PC-3 (cell line): Measurements from ENCODE around the gene SAMD14.

Source experiments
- CTCF ChIP-seq: fragments of 300-600 bp; sonication (generic); conservative IDR thresholded peaks from 2 replicates; pipeline ENCODE4 v1.5.1; 2017; ENCODE audit warnings: antibody characterized with exemption, low read depth, mild to moderate bottlenecking, low read length
- EZH2 ChIP-seq: fragments of 300-600 bp; sonication (generic); IDR thresholded peaks from one replicate; pipeline ENCODE4 v1.6.1; 2017; ENCODE audit warnings: antibody characterized with exemption, mild to moderate bottlenecking, low read length; ENCODE audit not compliant: unreplicated experiment
- EZH2phosphoT487 ChIP-seq: fragments of 300-600 bp; sonication (generic); IDR thresholded peaks from 2 replicates; pipeline ENCODE4 v1.6.1; 2018; ENCODE audit warnings: mild to moderate bottlenecking, antibody characterized with exemption, low read length, borderline replicate concordance

- TF ChIP-seq CTCF (peak; percentile 96), EZH2 (no peak), EZH2phosphoT487 (no peak)
Measured at GRCh38 chr17:50094243-50094752, 35.7 kb downstream of the SAMD14 start.
